Measurements from ENCODE around the gene IPPK. TPM values are rescaled to one million over a fixed set of nuclear protein-coding genes. Genes with fewer than 3 reads are reported as not detected.

Gene IPPK
- total and polyA plus RNA-seq, 4 donors, result 9.5 to 19.8 (median 13.8) TPM

DNA sequence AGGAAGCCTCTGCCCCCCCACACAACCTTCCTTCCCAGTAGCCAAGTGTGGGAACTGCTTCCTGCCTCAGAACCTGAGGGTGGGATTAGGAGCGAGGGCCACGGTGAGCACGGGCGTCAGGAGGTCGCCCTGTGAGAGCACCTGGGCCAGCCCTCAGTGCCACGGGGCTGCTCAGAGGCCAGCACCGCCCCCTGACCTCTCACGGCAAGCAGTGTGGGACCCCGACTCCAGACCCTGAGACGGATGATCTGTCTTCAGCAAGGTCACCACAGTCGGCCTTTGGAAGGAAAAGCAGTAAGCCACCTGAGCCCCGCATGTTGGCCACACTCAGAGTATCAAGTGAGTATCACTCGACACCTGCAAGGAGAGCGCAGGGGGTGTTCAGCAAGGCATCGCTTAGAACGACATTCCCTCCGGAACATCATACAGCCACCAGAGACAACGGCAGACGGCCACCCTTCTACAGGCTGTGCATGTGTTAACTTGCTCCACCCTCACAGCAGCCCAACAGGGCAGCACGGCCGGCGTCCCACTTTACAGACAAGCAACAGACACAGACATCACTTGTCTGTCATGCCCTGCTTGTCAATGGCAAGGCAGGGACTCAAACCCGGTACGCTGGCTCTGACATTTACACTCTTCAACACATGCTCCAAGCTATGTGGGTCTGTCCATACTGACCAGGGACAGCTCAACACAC lies 50.2 kb downstream of the IPPK start:
- 83% methylated on average over 21 of the region's 24 CpGs for WGBS (ENCODE audit: insufficient coverage)
- Histone ChIP-seq H3K36me3 (ENCODE audit: control insufficient read depth, insufficient read depth, low read length) (peaks cover 51% of the 10 kb centered on the region), H3K4me3 (ENCODE audit: low read depth, low read length) (no peak overlapping the region), H3K9me3 (ENCODE audit: control insufficient read depth, insufficient read depth, low read length) (no peaks in the 10 kb centered on the region), H3K4me1 (ENCODE audit: control insufficient read depth, insufficient read depth, low read length) (peaks cover 10% of the 10 kb centered on the region), H3K27ac (ENCODE audit: low read depth, low read length) (peak overlapping the region; percentile 22), H3K27me3 (ENCODE audit: control insufficient read depth, insufficient read depth, low read length) (no peaks in the 10 kb centered on the region)
- DNase-seq (ENCODE audit: low read depth in 4 of 6, low spot score in 6 of 6), result no peak

DNA sequence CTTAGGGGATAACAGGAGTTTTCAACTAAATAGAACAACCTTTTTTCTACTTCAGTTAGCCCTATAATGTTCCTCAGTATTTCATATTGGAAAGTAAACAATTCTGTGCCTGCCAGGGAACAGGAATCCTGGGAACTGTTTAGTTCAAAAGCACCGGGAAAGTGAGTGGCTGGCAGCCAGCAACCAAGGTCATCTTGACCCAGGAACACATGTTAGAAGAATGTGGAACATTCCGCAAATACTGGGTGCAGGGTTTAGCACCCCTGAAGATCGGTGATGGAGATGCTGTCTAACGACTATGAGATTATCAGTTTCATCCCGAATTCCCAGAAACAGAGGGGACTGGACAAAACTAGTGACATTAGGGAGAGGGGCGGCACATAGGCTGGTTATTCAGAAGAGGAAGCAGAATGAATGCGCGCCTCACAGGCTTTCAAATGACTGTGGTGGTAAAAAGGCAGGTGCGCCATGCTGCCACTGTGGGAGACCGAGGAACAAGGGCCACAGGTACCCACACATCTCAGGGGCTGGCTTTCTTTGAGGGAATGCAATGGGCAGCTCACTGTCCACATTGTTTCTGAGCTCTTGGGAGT lies 51.2 kb downstream of the IPPK start:
- no peak for DNase-seq (ENCODE audit: low read depth in 4 of 6, low spot score in 6 of 6)
- H3K36me3 ChIP-seq (ENCODE audit: control insufficient read depth, insufficient read depth, low read length), result peaks cover 52% of the 10 kb centered on the region
- H3K27ac ChIP-seq (ENCODE audit: low read depth, low read length), result peak overlapping the region; percentile 74
- H3K4me1 ChIP-seq (ENCODE audit: control insufficient read depth, insufficient read depth, low read length), result peaks cover 12% of the 10 kb centered on the region
- H3K27me3 ChIP-seq (ENCODE audit: control insufficient read depth, insufficient read depth, low read length), result no peaks in the 10 kb centered on the region
- no peak overlapping the region for H3K4me3 ChIP-seq (ENCODE audit: low read depth, low read length)
- H3K9me3 ChIP-seq (ENCODE audit: control insufficient read depth, insufficient read depth, low read length), result no peaks in the 10 kb centered on the region
- WGBS (ENCODE audit: insufficient coverage), result 85% methylated on average over 8 of the region's 10 CpGs

DNA sequence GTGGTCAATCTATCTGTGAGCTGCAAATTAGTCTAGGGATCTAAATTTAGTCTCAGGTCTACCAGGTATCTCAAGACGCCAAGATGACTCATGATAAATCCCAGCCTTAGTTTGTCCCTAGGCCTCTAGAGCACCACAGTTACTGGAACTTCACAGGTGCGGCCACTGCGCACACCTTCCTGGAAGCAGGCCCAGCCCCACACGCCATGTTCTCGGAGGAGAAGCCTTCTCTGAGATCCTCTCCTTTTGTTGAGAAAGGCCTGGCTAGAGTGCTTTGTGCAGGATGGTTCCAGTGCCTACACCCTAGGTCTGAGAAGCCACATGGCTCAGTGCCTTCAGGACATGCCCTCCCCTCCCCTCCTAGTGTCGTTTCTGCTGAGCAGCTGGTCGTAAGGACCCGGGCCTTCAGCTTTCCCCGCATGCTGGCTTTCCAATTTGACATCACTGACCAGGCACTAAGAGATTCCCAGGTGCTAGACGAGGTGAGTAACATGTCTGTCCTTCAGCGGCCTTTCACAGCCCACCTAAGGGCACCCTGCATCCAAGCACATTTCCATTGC lies 51.9 kb downstream of the IPPK start:
- no peaks in the 10 kb centered on the region for H3K9me3 ChIP-seq (ENCODE audit: control insufficient read depth, insufficient read depth, low read length)
- peaks cover 12% of the 10 kb centered on the region for H3K4me1 ChIP-seq (ENCODE audit: control insufficient read depth, insufficient read depth, low read length)
- 89% methylated on average over 11 of the region's 11 CpGs for WGBS (ENCODE audit: insufficient coverage)
- DNase-seq (ENCODE audit: low read depth in 4 of 6, low spot score in 6 of 6), result no peak
- H3K4me3 ChIP-seq (ENCODE audit: low read depth, low read length), result no peak overlapping the region
- H3K27me3 ChIP-seq (ENCODE audit: control insufficient read depth, insufficient read depth, low read length), result no peaks in the 10 kb centered on the region
- peaks cover 58% of the 10 kb centered on the region for H3K36me3 ChIP-seq (ENCODE audit: control insufficient read depth, insufficient read depth, low read length)
- H3K27ac ChIP-seq (ENCODE audit: low read depth, low read length), result peak overlapping the region; percentile 74

DNA sequence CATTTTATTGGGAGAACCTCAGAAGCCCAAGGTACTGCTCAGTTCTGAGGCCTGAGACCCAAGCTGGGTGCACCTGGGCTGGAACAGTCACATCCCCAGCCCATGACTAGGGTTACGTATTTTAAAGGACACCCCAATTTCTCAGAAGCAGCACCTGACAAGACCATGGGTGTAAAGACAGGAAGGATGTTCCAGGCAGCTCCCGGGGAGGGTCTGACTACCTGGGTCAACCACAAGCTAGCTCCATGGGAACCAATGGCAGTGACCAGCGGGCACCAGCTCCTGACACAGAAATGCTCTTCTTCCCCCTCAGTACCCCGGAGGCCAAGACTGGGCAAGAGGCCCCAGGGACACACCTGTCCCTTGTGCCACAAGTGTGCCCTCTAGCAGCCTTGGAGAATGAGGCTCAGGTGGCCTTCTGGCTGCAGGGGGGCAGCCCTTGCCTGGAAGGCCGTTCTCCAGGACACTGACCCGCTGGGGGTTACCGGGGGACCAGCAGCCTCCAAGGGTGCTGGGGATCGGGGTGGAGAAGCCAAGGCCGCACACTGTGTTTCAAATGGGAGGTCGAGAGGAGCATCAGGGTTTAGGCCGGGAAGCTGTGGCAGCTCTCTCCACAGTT lies 52.6 kb downstream of the IPPK start:
- WGBS (ENCODE audit: insufficient coverage), result 81% methylated on average over 8 of the region's 11 CpGs
- Histone ChIP-seq H3K4me3 (ENCODE audit: low read depth, low read length) (no peak overlapping the region), H3K9me3 (ENCODE audit: control insufficient read depth, insufficient read depth, low read length) (no peaks in the 10 kb centered on the region), H3K36me3 (ENCODE audit: control insufficient read depth, insufficient read depth, low read length) (peaks cover 62% of the 10 kb centered on the region), H3K27me3 (ENCODE audit: control insufficient read depth, insufficient read depth, low read length) (no peaks in the 10 kb centered on the region), H3K4me1 (ENCODE audit: control insufficient read depth, insufficient read depth, low read length) (peaks cover 12% of the 10 kb centered on the region), H3K27ac (ENCODE audit: low read depth, low read length) (peak overlapping the region; percentile 91)
- DNase-seq (ENCODE audit: low read depth in 4 of 6, low spot score in 6 of 6), result no peak

DNA sequence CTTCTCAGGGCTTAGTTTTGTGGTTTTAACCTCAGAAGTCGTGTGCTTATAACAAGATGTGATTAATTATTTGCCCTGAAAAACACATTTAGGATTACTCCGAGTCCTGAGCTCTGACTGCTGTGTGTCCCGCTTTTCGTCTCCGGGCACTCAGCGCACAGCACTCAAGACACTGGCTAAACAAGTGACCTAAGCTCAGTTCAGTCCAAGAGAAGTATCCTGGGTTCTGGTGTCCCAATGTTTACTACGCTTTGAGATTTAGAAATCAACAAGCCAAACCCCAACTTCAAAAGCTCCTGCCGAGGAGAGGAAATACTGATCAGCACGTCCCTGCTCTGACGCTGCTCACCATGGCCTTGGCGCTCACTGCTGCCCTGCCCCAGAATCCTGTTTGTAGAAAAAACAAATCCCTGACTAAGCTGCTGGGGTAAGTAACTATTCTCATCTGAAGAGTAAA lies 53.2 kb downstream of the IPPK start:
- Histone ChIP-seq H3K36me3 (ENCODE audit: control insufficient read depth, insufficient read depth, low read length) (peaks cover 66% of the 10 kb centered on the region), H3K27me3 (ENCODE audit: control insufficient read depth, insufficient read depth, low read length) (no peaks in the 10 kb centered on the region), H3K27ac (ENCODE audit: low read depth, low read length) (peak overlapping the region; percentile 91), H3K9me3 (ENCODE audit: control insufficient read depth, insufficient read depth, low read length) (no peaks in the 10 kb centered on the region), H3K4me3 (ENCODE audit: low read depth, low read length) (no peak overlapping the region), H3K4me1 (ENCODE audit: control insufficient read depth, insufficient read depth, low read length) (peaks cover 12% of the 10 kb centered on the region)
- WGBS (ENCODE audit: insufficient coverage), result 96% methylated on average over 7 of the region's 11 CpGs
- peak in 1 of 6 donors; percentile 78 for DNase-seq (ENCODE audit: low read depth in 4 of 6, low spot score in 6 of 6)

DNA sequence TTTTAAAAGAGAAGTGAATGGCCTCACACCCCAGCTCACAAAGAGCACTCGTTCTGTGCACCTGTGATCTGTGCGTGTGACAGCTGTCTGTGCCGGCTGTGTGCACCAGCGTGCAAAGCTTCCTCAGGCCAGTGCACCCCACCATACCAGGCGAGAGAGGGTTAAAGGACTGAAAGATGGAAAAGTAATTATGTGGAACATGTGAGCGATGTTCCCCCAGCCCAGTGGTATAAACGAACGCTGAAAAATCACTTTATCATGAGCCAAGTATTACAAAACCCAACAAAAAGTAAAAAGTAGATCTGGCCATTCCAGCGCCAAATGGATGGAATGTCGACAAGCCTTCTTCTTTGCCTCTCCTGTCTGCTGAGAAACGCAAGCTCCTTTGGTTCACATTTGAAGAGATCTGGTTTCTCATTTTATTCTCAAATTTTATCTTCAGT lies 53.7 kb downstream of the IPPK start:
- Histone ChIP-seq H3K36me3 (ENCODE audit: control insufficient read depth, insufficient read depth, low read length) (peaks cover 70% of the 10 kb centered on the region), H3K9me3 (ENCODE audit: control insufficient read depth, insufficient read depth, low read length) (no peaks in the 10 kb centered on the region), H3K27ac (ENCODE audit: low read depth, low read length) (peak overlapping the region; percentile 91), H3K4me1 (ENCODE audit: control insufficient read depth, insufficient read depth, low read length) (peaks cover 15% of the 10 kb centered on the region), H3K4me3 (ENCODE audit: low read depth, low read length) (no peak overlapping the region), H3K27me3 (ENCODE audit: control insufficient read depth, insufficient read depth, low read length) (no peaks in the 10 kb centered on the region)
- 71% methylated on average over 6 of the region's 11 CpGs for WGBS (ENCODE audit: insufficient coverage)
- DNase-seq (ENCODE audit: low read depth in 4 of 6, low spot score in 6 of 6), result peak in 1 of 6 donors; percentile 54

DNA sequence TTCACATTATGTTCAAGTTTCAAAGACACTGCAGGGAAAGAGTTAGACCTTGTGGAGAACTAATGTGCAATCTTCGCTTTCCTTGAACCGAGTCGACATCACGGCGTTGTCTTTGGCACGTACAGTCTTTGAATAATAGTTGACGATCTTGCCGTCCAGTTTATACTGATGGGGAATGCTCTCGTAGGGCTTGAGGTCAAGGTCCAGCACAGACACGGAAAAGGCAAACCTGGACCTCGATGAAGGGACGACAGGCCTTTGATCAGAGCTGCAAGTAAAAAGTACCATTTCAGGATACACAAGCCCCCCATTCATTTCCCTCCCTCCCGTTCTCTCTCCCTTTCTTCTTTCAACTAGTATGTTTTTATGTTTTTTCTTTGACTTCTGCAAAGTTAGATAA lies 54.1 kb downstream of the IPPK start:
- Histone ChIP-seq H3K36me3 (ENCODE audit: control insufficient read depth, insufficient read depth, low read length) (peaks cover 75% of the 10 kb centered on the region), H3K4me3 (ENCODE audit: low read depth, low read length) (no peak overlapping the region), H3K9me3 (ENCODE audit: control insufficient read depth, insufficient read depth, low read length) (no peaks in the 10 kb centered on the region), H3K4me1 (ENCODE audit: control insufficient read depth, insufficient read depth, low read length) (peaks cover 18% of the 10 kb centered on the region), H3K27me3 (ENCODE audit: control insufficient read depth, insufficient read depth, low read length) (no peaks in the 10 kb centered on the region), H3K27ac (ENCODE audit: low read depth, low read length) (peak overlapping the region; percentile 91)
- WGBS (ENCODE audit: insufficient coverage), result 68% methylated on average over 11 of the region's 13 CpGs
- DNase-seq (ENCODE audit: low read depth in 4 of 6, low spot score in 6 of 6), result peak in 1 of 6 donors; percentile 56

DNA sequence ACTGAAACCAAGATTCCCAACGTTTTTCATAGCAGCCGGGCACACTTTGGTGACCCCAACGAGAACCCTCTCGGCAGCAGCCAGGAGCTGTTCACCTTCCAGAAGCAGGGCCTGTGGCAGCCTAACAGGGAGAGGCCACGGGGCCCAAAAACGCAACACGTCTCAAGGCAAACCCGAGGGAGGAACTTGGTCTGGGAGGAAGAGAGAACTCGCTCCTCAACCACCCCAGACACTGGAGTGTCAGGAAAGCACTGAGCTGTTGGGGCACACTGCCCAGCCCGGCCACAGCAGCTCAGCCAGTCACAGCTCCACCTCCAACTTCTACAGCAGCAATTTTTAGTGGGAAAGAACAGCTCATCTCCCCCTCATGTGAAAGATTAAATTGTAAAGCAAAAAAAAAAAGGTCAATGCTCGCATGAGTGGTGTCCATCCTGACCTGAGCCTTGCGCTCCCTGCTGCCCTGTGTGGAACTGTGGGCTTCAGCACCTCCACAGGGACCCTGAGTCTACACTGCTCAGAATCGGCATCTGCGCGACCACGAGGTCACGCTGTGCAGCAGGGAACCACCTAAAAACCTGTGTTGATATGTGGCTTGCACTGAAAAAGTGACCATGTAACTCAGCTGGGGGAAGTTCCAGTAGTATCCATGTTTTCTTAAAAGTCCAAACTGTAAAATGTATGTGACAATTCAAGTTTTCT lies 55.0 kb downstream of the IPPK start:
- WGBS (ENCODE audit: insufficient coverage), result 84% methylated on average over 14 of the region's 17 CpGs
- no peak for DNase-seq (ENCODE audit: low read depth in 4 of 6, low spot score in 6 of 6)
- Histone ChIP-seq H3K27ac (ENCODE audit: low read depth, low read length) (peak overlapping the region; percentile 91), H3K9me3 (ENCODE audit: control insufficient read depth, insufficient read depth, low read length) (no peaks in the 10 kb centered on the region), H3K27me3 (ENCODE audit: control insufficient read depth, insufficient read depth, low read length) (no peaks in the 10 kb centered on the region), H3K4me1 (ENCODE audit: control insufficient read depth, insufficient read depth, low read length) (peaks cover 18% of the 10 kb centered on the region), H3K4me3 (ENCODE audit: low read depth, low read length) (no peak overlapping the region), H3K36me3 (ENCODE audit: control insufficient read depth, insufficient read depth, low read length) (peaks cover 76% of the 10 kb centered on the region)

DNA sequence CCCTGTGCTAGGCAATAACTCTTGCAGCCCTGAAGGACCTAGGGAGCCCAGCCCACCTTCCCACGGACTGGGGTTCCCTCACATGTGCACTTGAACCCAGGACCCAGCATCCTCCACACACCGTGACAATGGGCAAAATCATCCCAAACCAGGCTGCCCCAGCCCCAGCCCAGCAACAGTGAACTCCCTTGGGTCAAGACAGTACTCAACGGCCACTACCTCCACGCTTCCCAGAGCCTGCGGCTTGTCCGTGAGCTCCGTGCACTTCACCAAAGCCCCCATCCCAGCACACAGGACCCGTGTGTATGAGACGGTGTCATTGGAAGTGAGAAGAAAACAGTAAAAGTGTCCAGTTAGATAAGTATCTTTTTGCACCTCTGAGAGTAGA lies 55.8 kb downstream of the IPPK start:
- Histone ChIP-seq H3K4me1 (ENCODE audit: control insufficient read depth, insufficient read depth, low read length) (peaks cover 25% of the 10 kb centered on the region), H3K9me3 (ENCODE audit: control insufficient read depth, insufficient read depth, low read length) (no peaks in the 10 kb centered on the region), H3K4me3 (ENCODE audit: low read depth, low read length) (no peak overlapping the region), H3K36me3 (ENCODE audit: control insufficient read depth, insufficient read depth, low read length) (peaks cover 68% of the 10 kb centered on the region), H3K27me3 (ENCODE audit: control insufficient read depth, insufficient read depth, low read length) (no peaks in the 10 kb centered on the region), H3K27ac (ENCODE audit: low read depth, low read length) (peak overlapping the region; percentile 91)
- 89% methylated on average over 2 of the region's 9 CpGs for WGBS (ENCODE audit: insufficient coverage)
- DNase-seq (ENCODE audit: low read depth in 4 of 6, low spot score in 6 of 6), result no peak

Measured in spinal cord (tissue), 10 donors.